PC-3 (cell line): ENCODE measurements around the gene FGF11. TPM values are rescaled to one million over a fixed set of nuclear protein-coding genes. Genes with fewer than 3 reads are reported as not detected.
A peak's percentile ranks its signal among the peaks of the same experiment; 100 is the strongest.
"Not testable (repeated sequence)": the region's sequence is repeated elsewhere in the genome, so short reads cannot be mapped to it uniquely, and the experiment has no call there.

Experiments used
- ATAC-seq: fragments of 200-7000 bp; cut with Tn5 transposase; 2 replicates; pipeline ENCODE4 v1.9.1; 2020; ENCODE audit warnings: mild to moderate bottlenecking, moderate library complexity
- BruUV-seq: library from RNA; stranded (reverse); fragments of 400-500 nt; replicated peaks from 2 replicates; lab custom pipeline; 2021; lab: Mats Ljungman, UMichigan
- CTCF ChIA-PET: fragments of 300-600 bp; sonication (Branson Sonifier 250); formaldehyde crosslinking; loops from one replicate; lab custom pipeline; 2022; ENCODE audit warnings: antibody characterized with exemption; lab: Charles Lee
- POLR2A ChIA-PET: fragments of 300-600 bp; sonication (Branson Sonifier 250); formaldehyde crosslinking; loops from one replicate; lab custom pipeline; 2022; ENCODE audit warnings: antibody characterized with exemption; ENCODE audit not compliant: unreplicated experiment; lab: Charles Lee
- DNase-seq: peaks from one replicate; pipeline ENCODE4 v3.0.0-alpha.2; 2015
- H2AFZ ChIP-seq: fragments of 300-600 bp; sonication (generic); 2 replicates; pipeline ENCODE4 v1.6.0; 2016; ENCODE audit warnings: antibody characterized with exemption, low read length
- H3F3A ChIP-seq: fragments of 300-600 bp; sonication (generic); one replicate; pipeline ENCODE4 v1.6.0; 2017; ENCODE audit warnings: antibody characterized with exemption, low read length, control low read depth, mild to moderate bottlenecking; ENCODE audit not compliant: unreplicated experiment
- H3K27ac ChIP-seq: fragments of 300-600 bp; sonication (generic); 2 replicates; pipeline ENCODE4 v1.5.1; 2016; ENCODE audit warnings: mild to moderate bottlenecking, low read length
- H3K27me3 ChIP-seq: fragments of 300-600 bp; sonication (generic); 2 replicates; pipeline ENCODE4 v1.6.1; 2016; ENCODE audit warnings: low read length, mixed read lengths
- H3K36me3 ChIP-seq: fragments of 300-600 bp; sonication (generic); 2 replicates; pipeline ENCODE4 v1.6.1; 2016; ENCODE audit warnings: low read depth, mixed run types, low read length, mixed read lengths
- H3K4me1 ChIP-seq: fragments of 300-600 bp; sonication (generic); 2 replicates; pipeline ENCODE4 v1.5.1; 2016; ENCODE audit warnings: low read length; ENCODE audit not compliant: insufficient read depth
- H3K4me2 ChIP-seq: fragments of 300-600 bp; sonication (generic); 2 replicates; pipeline ENCODE4 v1.6.0; 2016; ENCODE audit warnings: low read length
- H3K4me3 ChIP-seq: fragments of 300-600 bp; sonication (generic); 2 replicates; pipeline ENCODE4 v1.5.1; 2016; ENCODE audit warnings: mild to moderate bottlenecking, low read length, mixed read lengths
- H3K79me2 ChIP-seq: fragments of 300-600 bp; sonication (generic); 2 replicates; pipeline ENCODE4 v1.6.1; 2017; ENCODE audit warnings: low read length, mixed read lengths
- H3K9ac ChIP-seq: fragments of 300-600 bp; sonication (generic); 2 replicates; pipeline ENCODE4 v1.6.0; 2016; ENCODE audit warnings: mild to moderate bottlenecking, low read length
- H3K9me2 ChIP-seq: fragments of 300-600 bp; sonication (generic); replicated peaks from 2 replicates; pipeline ENCODE4 v1.6.1; 2016; ENCODE audit warnings: mixed run types, low read length, mixed read lengths
- H3K9me3 ChIP-seq: fragments of 300-600 bp; sonication (generic); 2 replicates; pipeline ENCODE4 v1.6.1; 2016; ENCODE audit warnings: low read length, mixed read lengths
- H4K20me1 ChIP-seq: fragments of 300-600 bp; sonication (generic); 2 replicates; pipeline ENCODE4 v1.6.1; 2016; ENCODE audit warnings: low read length, mixed read lengths
- CTCF ChIP-seq: fragments of 300-600 bp; sonication (generic); conservative IDR thresholded peaks from 2 replicates; pipeline ENCODE4 v1.5.1; 2017; ENCODE audit warnings: antibody characterized with exemption, low read depth, mild to moderate bottlenecking, low read length
- EZH2 ChIP-seq: fragments of 300-600 bp; sonication (generic); IDR thresholded peaks from one replicate; pipeline ENCODE4 v1.6.1; 2017; ENCODE audit warnings: antibody characterized with exemption, mild to moderate bottlenecking, low read length; ENCODE audit not compliant: unreplicated experiment
- EZH2phosphoT487 ChIP-seq: fragments of 300-600 bp; sonication (generic); IDR thresholded peaks from 2 replicates; pipeline ENCODE4 v1.6.1; 2018; ENCODE audit warnings: mild to moderate bottlenecking, antibody characterized with exemption, low read length, borderline replicate concordance
- intact Hi-C: fragments of 100-400 bp; cut with micrococcal nuclease; formaldehyde crosslinking; loops from 2 replicates; pipeline ENCODE4 v1.9.0; 2023
- total RNA-seq: library from RNA; depleted of rRNA; stranded (reverse); fragments of >200 nt; gene quantifications from 2 replicates; pipeline ENCODE4 v1.2.3, GENCODE V29; 2014

The FGF11 gene
- total RNA-seq, 1 experiment from 2014 or later = 0.69 TPM

DNA sequence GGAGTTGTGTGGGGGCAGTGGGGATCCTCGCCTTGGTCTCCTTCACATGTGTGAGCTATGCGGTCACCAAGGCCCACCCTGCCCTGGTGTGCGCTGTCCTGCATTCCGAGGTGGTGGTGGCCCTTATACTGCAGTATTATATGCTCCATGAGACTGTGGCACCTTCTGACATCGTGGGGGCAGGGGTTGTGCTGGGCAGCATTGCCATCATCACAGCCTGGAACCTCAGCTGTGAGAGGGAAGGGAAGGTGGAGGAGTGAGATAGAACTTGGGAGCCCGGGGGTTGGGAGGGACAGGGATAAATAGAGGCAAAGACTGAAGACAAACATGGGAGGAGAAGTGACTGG lies 43.4 kb downstream of the FGF11 start:
- H3F3A ChIP-seq, H3K9ac ChIP-seq, H3K9me2 ChIP-seq, H3K27me3 ChIP-seq, ATAC-seq, H3K9me3 ChIP-seq, BruUV-seq, H3K27ac ChIP-seq, DNase-seq, H2AFZ ChIP-seq, POLR2A ChIA-PET, H3K36me3 ChIP-seq, CTCF ChIA-PET: not testable (repeated sequence)
- intact Hi-C loops = loop anchor here (5.0 kb wide), 1 partner anchor 220 kb away; the partner anchor contains the start of gene CLDN7
- Histone ChIP-seq H3K4me3 (peak overlapping the region; percentile 76), H3K79me2 (peaks cover 59% of the 10 kb centered on the region), H3K4me1 (peaks cover 31% of the 10 kb centered on the region), H3K4me2 (peak overlapping the region; percentile 99), H4K20me1 (peaks cover 24% of the 10 kb centered on the region)

DNA sequence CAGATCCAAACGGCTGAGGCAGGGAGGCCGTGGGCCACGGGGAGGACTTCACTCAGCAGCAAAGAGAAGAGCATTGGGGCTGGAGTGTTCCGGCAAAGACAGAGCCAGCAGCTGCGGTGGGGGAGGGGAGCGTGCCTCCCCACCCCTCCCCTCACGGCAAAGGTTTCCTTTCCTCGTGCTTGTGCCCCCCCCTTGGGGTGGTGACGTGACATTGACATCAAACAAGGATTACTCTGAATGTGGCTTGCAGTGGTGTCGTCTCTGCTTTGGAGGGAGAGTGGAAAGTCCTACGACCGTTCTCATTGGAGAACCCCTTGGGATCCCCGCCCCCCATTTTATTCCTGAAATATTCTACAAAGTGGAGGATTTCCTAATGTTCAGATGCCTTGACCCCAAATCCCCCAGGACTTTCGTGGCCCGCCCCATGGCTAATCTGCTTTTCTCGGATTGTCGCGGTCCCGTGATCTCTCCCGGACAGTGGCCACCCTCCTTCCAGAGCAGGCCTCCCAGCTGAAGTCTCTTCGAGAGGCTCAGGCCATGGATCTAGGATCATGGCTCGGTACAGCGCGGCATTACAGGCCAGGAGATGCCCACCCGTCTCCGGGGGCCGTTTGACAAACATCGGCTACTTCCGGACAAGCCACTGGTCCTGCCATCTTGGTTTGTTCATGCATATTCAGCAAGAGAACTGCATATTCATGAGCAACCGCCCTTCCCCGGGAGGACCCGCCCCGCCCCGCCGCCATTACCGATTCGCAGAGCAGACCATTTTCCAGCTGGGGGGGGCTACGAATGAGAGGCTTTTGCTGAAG lies 44.1 kb downstream of the FGF11 start:
- no peaks in the 10 kb centered on the region for H3F3A ChIP-seq
- H3K9me2 ChIP-seq = no peaks in the 10 kb centered on the region
- 0 out of 2 replicates have a peak, but pooled peaks cover 2% of the 10 kb centered on the region for H3K36me3 ChIP-seq
- TF ChIP-seq CTCF (no peak), EZH2phosphoT487 (no peak), EZH2 (no peak)
- ATAC-seq (peak; percentile 41), DNase-seq (peak; percentile 76)
- H4K20me1 ChIP-seq = peaks cover 26% of the 10 kb centered on the region
- intact Hi-C loops = loop anchor here (1.0 to 5.0 kb wide), 2 partner anchors 48 to 221 kb away; partner anchors contain the start of genes CLDN7 and TMEM102
- peaks cover 24% of the 10 kb centered on the region for H3K4me1 ChIP-seq
- H3K4me2 ChIP-seq = peak overlapping the region; percentile 99
- TSS peak; percentile 91 for BruUV-seq
- H3K9ac ChIP-seq = peak overlapping the region; percentile 97
- H3K27me3 ChIP-seq = no peaks in the 10 kb centered on the region
- H2AFZ ChIP-seq = peak overlapping the region; percentile 87
- ChIA-PET POLR2A (interaction anchor here (0.6 to 0.7 kb wide), 3 partner anchors 10 to 241 kb away, joined by 4 to 11 read pairs (median 6); no protein-coding TSS in a partner anchor), CTCF (interaction anchor here (0.6 kb wide), 2 partner anchors 352 to 1107 kb away, joined by 3 to 4 read pairs; no protein-coding TSS in a partner anchor)
- H3K79me2 ChIP-seq = peaks cover 59% of the 10 kb centered on the region
- no peaks in the 10 kb centered on the region for H3K9me3 ChIP-seq
- H3K27ac ChIP-seq = peak overlapping the region; percentile 94
- peak overlapping the region; percentile 76 for H3K4me3 ChIP-seq

GRCh38 chr17:7484067-7484918 lies 45.0 kb downstream of the FGF11 start, which contains the start of gene POLR2A:
Gene POLR2A, plus strand, starts transcription at chr17:7484366.
- H4K20me1 ChIP-seq = peaks cover 32% of the 10 kb centered on the region
- H3K9me2 ChIP-seq = no peaks in the 10 kb centered on the region
- TF ChIP-seq EZH2phosphoT487 (no peak), CTCF (no peak), EZH2 (no peak)
- peaks cover 59% of the 10 kb centered on the region for H3K79me2 ChIP-seq
- intact Hi-C loops = loop anchor here (1.0 to 5.0 kb wide), 2 partner anchors 49 to 222 kb away; partner anchors contain the start of genes CLDN7 and TMEM102
- peak within 1 kb of the TSS; percentile 99 for H3K4me2 ChIP-seq
- ATAC-seq (peak; percentile 60), DNase-seq (peak; percentile 96)
- H3K36me3 ChIP-seq = 0 out of 2 replicates have a peak, but pooled peaks cover 2% of the 10 kb centered on the region
- peak within 1 kb of the TSS; percentile 76 for H3K4me3 ChIP-seq
- no peaks in the 10 kb centered on the region for H3K9me3 ChIP-seq
- ChIA-PET CTCF (interaction anchor here (0.6 kb wide), 2 partner anchors 351 to 1107 kb away, joined by 3 to 4 read pairs; no protein-coding TSS in a partner anchor), POLR2A (interaction anchor here (0.6 to 0.7 kb wide), 3 partner anchors 11 to 242 kb away, joined by 4 to 11 read pairs (median 6); no protein-coding TSS in a partner anchor)
- BruUV-seq = no TSS peak
- H2AFZ ChIP-seq = peak within 1 kb of the TSS; percentile 87
- H3K27me3 ChIP-seq = no peaks in the 10 kb centered on the region
- H3F3A ChIP-seq = no peaks in the 10 kb centered on the region
- peak within 1 kb of the TSS; percentile 97 for H3K9ac ChIP-seq
- peaks cover 23% of the 10 kb centered on the region for H3K4me1 ChIP-seq
- peak within 1 kb of the TSS; percentile 94 for H3K27ac ChIP-seq
